ENCODE measurements around the gene ADK.

ADK gene

GRCh38 chr10:74755273-74755672, 604.3 kb downstream of the ADK start:
- Histone ChIP-seq H3K4me3 (no peak overlapping the region), H3K27ac (no peak overlapping the region)
- no peak for DNase-seq (ENCODE audit: low spot score)
- TF ChIP-seq, protein P1, sequence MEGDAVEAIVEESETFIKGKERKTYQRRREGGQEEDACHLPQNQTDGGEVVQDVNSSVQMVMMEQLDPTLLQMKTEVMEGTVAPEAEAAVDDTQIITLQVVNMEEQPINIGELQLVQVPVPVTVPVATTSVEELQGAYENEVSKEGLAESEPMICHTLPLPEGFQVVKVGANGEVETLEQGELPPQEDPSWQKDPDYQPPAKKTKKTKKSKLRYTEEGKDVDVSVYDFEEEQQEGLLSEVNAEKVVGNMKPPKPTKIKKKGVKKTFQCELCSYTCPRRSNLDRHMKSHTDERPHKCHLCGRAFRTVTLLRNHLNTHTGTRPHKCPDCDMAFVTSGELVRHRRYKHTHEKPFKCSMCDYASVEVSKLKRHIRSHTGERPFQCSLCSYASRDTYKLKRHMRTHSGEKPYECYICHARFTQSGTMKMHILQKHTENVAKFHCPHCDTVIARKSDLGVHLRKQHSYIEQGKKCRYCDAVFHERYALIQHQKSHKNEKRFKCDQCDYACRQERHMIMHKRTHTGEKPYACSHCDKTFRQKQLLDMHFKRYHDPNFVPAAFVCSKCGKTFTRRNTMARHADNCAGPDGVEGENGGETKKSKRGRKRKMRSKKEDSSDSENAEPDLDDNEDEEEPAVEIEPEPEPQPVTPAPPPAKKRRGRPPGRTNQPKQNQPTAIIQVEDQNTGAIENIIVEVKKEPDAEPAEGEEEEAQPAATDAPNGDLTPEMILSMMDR (IDR thresholded peaks at IDR 0.05): no peak

Measured in coronary artery (tissue), 2 donors.